CD8-positive, alpha-beta memory T cell (primary cell): ENCODE data around the gene GRID1. TPM values are rescaled to one million over a fixed set of nuclear protein-coding genes. Genes with fewer than 3 reads are reported as not detected.

Source experiments
- CTCF ChIA-PET: fragments of 350-600 bp; sonication (Branson Sonifier 250); formaldehyde crosslinking; loops from one replicate; lab custom pipeline; 2021; ENCODE audit warnings: antibody characterized with exemption; lab: Charles Lee
- POLR2A ChIA-PET: fragments of 350-600 bp; sonication (Branson Sonifier 250); formaldehyde crosslinking; loops from one replicate; lab custom pipeline; 2021; ENCODE audit warnings: antibody characterized with exemption; lab: Charles Lee
- DNase-seq, 5 donors: peaks; one replicate each; pipeline versions ENCODE4 v3.0.0 to v3.0.0-alpha.2; 2020 to 2022; ENCODE audit warnings: mixed read lengths in 1 of 5
- H3K27ac ChIP-seq: one replicate; pipeline ENCODE4 v1.7.0; 2013; ENCODE audit warnings: low read depth, mild to moderate bottlenecking, low read length, moderate library complexity
- H3K27me3 ChIP-seq: 2 replicates; pipeline ENCODE4 v1.7.0; 2013; ENCODE audit warnings: low read length, mild to moderate bottlenecking; ENCODE audit not compliant: insufficient read depth, poor library complexity, severe bottlenecking
- H3K36me3 ChIP-seq: 2 replicates; pipeline ENCODE4 v1.7.0; 2013; ENCODE audit warnings: mild to moderate bottlenecking, low read length, moderate library complexity; ENCODE audit not compliant: insufficient read depth
- H3K4me1 ChIP-seq: 2 replicates; pipeline ENCODE4 v1.7.0; 2013; ENCODE audit warnings: mild to moderate bottlenecking, low read length, moderate library complexity; ENCODE audit not compliant: insufficient read depth
- H3K4me3 ChIP-seq: 2 replicates; pipeline ENCODE4 v1.7.0; 2013; ENCODE audit warnings: mild to moderate bottlenecking, low read length
- H3K9me3 ChIP-seq: 2 replicates; pipeline ENCODE4 v1.7.0; 2013; ENCODE audit warnings: mild to moderate bottlenecking, low read length
- H3K27ac Mint-ChIP-seq, 8 donors: one replicate each; pipeline ENCODE4 v1.8.0; 2020 to 2021; ENCODE audit warnings: mixed read lengths in 8 of 8, mild to moderate bottlenecking in 6 of 8, inconsistent platforms in 3 of 8, moderate library complexity in 3 of 8
- H3K27me3 Mint-ChIP-seq, 2 donors: one replicate each; pipeline ENCODE4 v1.8.0; 2020 to 2021; ENCODE audit warnings: mixed read lengths in 2 of 2, mild to moderate bottlenecking in 1 of 2, moderate library complexity in 1 of 2
- H3K36me3 Mint-ChIP-seq, 3 donors: one replicate each; pipeline ENCODE4 v1.8.0; 2020 to 2021; ENCODE audit warnings: mixed read lengths in 3 of 3, inconsistent platforms in 1 of 3, mild to moderate bottlenecking in 1 of 3
- H3K4me1 Mint-ChIP-seq, 3 donors: one replicate each; pipeline ENCODE4 v1.8.0; 2020 to 2021; ENCODE audit warnings: mixed read lengths in 3 of 3, inconsistent platforms in 1 of 3, mild to moderate bottlenecking in 1 of 3
- H3K4me3 Mint-ChIP-seq, 7 donors: one replicate each; pipeline ENCODE4 v1.8.0; 2020 to 2021; ENCODE audit warnings: mixed read lengths in 7 of 7, mild to moderate bottlenecking in 6 of 7, moderate library complexity in 4 of 7, inconsistent platforms in 2 of 7
- H3K9me3 Mint-ChIP-seq, 5 donors: one replicate each; pipeline ENCODE4 v1.8.0; 2020 to 2022; ENCODE audit warnings: mixed read lengths in 5 of 5, mild to moderate bottlenecking in 3 of 5, moderate library complexity in 2 of 5, inconsistent platforms in 1 of 5
- polyA plus RNA-seq: library from polyadenylated mRNA; unstranded; fragments of 300-500 nt; fragmentation: Illumina TruSeq; gene quantifications from one replicate; pipeline ENCODE4 v1.2.3, GENCODE V29; 2021
- total RNA-seq, 2 experiments: library from RNA; stranded (reverse); gene quantifications; one replicate each; pipeline ENCODE4 v1.2.3, GENCODE V29; 2021

GRID1 gene
- total and polyA plus RNA-seq, 3 experiments from 2014 or later, result not detected

DNA sequence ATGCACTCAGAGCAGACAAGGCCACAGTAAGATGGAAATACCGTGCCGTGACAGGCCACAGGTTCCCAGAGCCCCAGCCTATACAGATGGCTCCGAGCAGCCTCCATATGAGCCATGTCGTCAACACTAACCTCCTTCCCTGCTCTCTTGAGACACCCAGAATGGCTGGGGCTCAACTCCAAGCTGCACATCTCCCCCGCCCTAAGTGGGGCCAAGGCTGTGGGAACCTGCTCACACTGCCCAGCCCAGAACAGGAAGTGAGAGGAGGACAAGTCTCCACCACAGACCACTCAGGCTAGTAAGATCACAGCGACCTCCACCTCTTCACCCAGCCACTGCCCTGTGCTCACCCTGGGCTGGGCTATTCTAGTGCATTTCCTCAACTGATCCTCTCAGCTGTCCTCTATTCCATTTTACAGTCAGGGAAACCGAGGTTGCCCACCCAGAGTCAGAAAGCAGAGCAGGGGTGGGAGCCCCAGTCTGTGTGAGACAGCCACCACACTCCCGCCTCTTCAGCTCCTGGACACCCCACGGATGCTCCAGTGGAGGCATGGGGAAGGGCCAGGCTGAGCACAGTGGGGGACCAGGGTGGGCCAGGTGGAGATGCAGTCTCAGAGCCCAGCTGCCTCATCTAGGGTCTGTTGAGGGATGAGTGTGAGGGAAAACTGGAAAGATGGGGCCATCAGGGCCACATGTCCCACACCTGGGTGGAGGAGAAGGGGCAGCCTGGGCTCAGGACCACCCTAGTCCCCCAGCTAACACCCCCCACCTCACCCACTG is 11.6 kb downstream of the GRID1 start:
- no peaks in the 10 kb centered on the region for H3K4me1 Mint-ChIP-seq
- Histone ChIP-seq H3K9me3 (no peaks in the 10 kb centered on the region), H3K36me3 (no peaks in the 10 kb centered on the region), H3K27me3 (no peaks in the 10 kb centered on the region), H3K4me3 (no peak overlapping the region), H3K4me1 (no peaks in the 10 kb centered on the region), H3K27ac (no peak overlapping the region)
- ChIA-PET CTCF (interaction anchor here (0.8 kb wide), 1 partner anchor 8 kb away, joined by 3 read pairs; no protein-coding TSS in a partner anchor), POLR2A (no interaction called here)
- H3K9me3 Mint-ChIP-seq, result peaks cover 0 to 6% (median 0%) of the 10 kb centered on the region in 5 donors
- H3K36me3 Mint-ChIP-seq, result peaks cover 0 to 5% (median 0%) of the 10 kb centered on the region in 3 donors
- no peak overlapping the region for H3K4me3 Mint-ChIP-seq
- H3K27ac Mint-ChIP-seq, result no peak overlapping the region
- DNase-seq, result peak in 1 of 5 donors; percentile 7
- H3K27me3 Mint-ChIP-seq, result peaks cover 2 to 34% of the 10 kb centered on the region in 2 donors

GRCh38 chr10:86353506-86354485 is 12.8 kb downstream of the GRID1 start:
- peaks cover 5 to 37% of the 10 kb centered on the region in 2 donors for H3K27me3 Mint-ChIP-seq
- H3K4me1 ChIP-seq, result no peaks in the 10 kb centered on the region
- H3K9me3 Mint-ChIP-seq, result peaks cover 0 to 6% (median 0%) of the 10 kb centered on the region in 5 donors
- H3K27ac Mint-ChIP-seq, result no peak overlapping the region
- no peaks in the 10 kb centered on the region for H3K9me3 ChIP-seq
- H3K36me3 ChIP-seq, result no peaks in the 10 kb centered on the region
- ChIA-PET CTCF (no interaction called here), POLR2A (no interaction called here)
- H3K4me1 Mint-ChIP-seq, result no peaks in the 10 kb centered on the region
- DNase-seq, result peak in 1 of 5 donors; percentile 20
- no peak overlapping the region for H3K4me3 Mint-ChIP-seq
- H3K27ac ChIP-seq, result no peak overlapping the region
- H3K36me3 Mint-ChIP-seq, result peaks cover 0 to 5% (median 0%) of the 10 kb centered on the region in 3 donors
- H3K27me3 ChIP-seq, result no peaks in the 10 kb centered on the region
- H3K4me3 ChIP-seq, result no peak overlapping the region

- H3K36me3 Mint-ChIP-seq, result peaks cover 0 to 5% (median 0%) of the 10 kb centered on the region in 3 donors
- H3K4me3 ChIP-seq, result no peak overlapping the region
- no peaks in the 10 kb centered on the region for H3K36me3 ChIP-seq
- H3K9me3 Mint-ChIP-seq, result peaks cover 0 to 5% (median 0%) of the 10 kb centered on the region in 5 donors
- ChIA-PET POLR2A (no interaction called here), CTCF (no interaction called here)
- no peak overlapping the region for H3K27ac Mint-ChIP-seq
- DNase-seq, result peak in 1 of 5 donors; percentile 29
- peaks cover 11 to 36% of the 10 kb centered on the region in 2 donors for H3K27me3 Mint-ChIP-seq
- H3K9me3 ChIP-seq, result no peaks in the 10 kb centered on the region
- no peaks in the 10 kb centered on the region for H3K27me3 ChIP-seq
- no peak overlapping the region for H3K4me3 Mint-ChIP-seq
- no peaks in the 10 kb centered on the region for H3K4me1 ChIP-seq
- no peaks in the 10 kb centered on the region for H3K4me1 Mint-ChIP-seq
- no peak overlapping the region for H3K27ac ChIP-seq
Measured at GRCh38 chr10:86350897-86351296, 15.7 kb downstream of the GRID1 start.

DNA sequence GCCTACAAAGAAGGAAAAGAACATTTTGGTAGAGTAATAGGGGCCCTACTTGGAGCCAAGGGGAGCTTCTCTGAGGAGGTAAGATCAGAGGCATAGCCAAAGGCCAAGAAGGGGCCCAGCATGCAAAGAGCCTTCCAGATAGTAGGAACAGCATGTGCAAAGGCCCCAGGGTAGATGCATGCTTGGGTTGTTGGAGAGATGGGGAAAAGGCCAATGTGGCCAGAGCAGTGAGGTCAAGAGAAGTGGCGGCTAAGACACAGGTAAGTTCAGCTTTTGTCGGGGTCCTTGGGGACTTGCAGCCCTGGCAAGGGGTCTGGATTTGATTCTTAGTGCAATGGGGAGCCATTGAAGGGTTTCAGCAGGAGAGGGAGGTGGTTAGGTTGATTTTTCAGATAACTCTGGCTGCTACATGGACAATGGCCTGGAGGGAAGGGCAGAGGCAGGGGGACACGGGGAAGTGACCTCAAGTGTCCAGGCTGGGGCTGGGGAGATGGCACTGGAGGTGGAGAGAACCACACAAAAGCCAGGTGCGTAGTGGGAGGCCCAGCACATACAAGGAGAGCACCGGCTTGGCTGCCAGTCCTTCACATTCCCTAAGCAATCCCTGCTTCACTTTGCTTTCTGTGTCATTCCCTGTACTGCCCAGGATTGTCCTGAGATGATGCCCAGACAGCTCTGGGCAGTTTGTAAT is 16.5 kb downstream of the GRID1 start:
- POLR2A ChIA-PET, result no interaction called here
- peaks cover 10 to 35% of the 10 kb centered on the region in 2 donors for H3K27me3 Mint-ChIP-seq
- no peak overlapping the region for H3K27ac Mint-ChIP-seq
- Histone ChIP-seq H3K27ac (no peak overlapping the region), H3K4me1 (no peaks in the 10 kb centered on the region), H3K36me3 (no peaks in the 10 kb centered on the region), H3K27me3 (no peaks in the 10 kb centered on the region), H3K9me3 (no peaks in the 10 kb centered on the region), H3K4me3 (no peak overlapping the region)
- H3K36me3 Mint-ChIP-seq, result peaks cover 0 to 5% (median 0%) of the 10 kb centered on the region in 3 donors
- CTCF ChIA-PET, result interaction anchor here (0.6 kb wide), 1 partner anchor 758 kb away, joined by 3 read pairs; no protein-coding TSS in a partner anchor
- H3K4me3 Mint-ChIP-seq, result no peak overlapping the region
- no peaks in the 10 kb centered on the region for H3K4me1 Mint-ChIP-seq
- DNase-seq, result peak in 1 of 5 donors; percentile 19
- H3K9me3 Mint-ChIP-seq, result peaks cover 0 to 5% (median 0%) of the 10 kb centered on the region in 5 donors

DNA sequence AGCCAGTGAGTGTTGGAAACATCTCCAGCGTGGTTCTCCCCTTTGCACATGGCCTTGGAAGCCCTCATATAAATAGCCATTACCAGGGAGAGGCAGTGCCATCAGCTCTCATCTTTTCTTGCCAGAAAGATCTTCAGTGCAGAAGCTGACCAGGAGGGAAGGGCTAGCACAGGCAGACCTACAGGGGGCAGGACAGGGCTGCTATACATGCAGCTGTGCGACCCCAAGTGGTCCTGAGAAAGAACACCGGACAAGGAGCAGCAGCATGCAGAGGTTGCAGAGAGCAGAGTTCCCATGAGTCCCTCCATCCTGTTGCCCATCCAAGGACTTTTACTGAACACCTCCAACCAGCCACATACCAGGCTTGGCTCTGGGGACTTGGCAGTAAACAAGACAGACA is 17.1 kb downstream of the GRID1 start:
- ChIA-PET POLR2A (no interaction called here), CTCF (interaction anchor here (0.6 kb wide), 1 partner anchor 757 kb away, joined by 3 read pairs; no protein-coding TSS in a partner anchor)
- Mint-ChIP-seq H3K36me3 (peaks cover 0 to 5% (median 0%) of the 10 kb centered on the region in 3 donors), H3K4me1 (no peaks in the 10 kb centered on the region), H3K4me3 (no peak overlapping the region), H3K27me3 (peaks cover 10 to 29% of the 10 kb centered on the region in 2 donors), H3K27ac (no peak overlapping the region), H3K9me3 (peaks cover 0 to 5% (median 0%) of the 10 kb centered on the region in 5 donors)
- Histone ChIP-seq H3K36me3 (no peaks in the 10 kb centered on the region), H3K27ac (no peak overlapping the region), H3K27me3 (no peaks in the 10 kb centered on the region), H3K4me1 (no peaks in the 10 kb centered on the region), H3K9me3 (no peaks in the 10 kb centered on the region), H3K4me3 (no peak overlapping the region)
- DNase-seq, result peak in 1 of 5 donors; percentile 39

- Histone ChIP-seq H3K36me3 (no peaks in the 10 kb centered on the region), H3K27me3 (no peaks in the 10 kb centered on the region), H3K4me3 (no peak overlapping the region), H3K4me1 (no peaks in the 10 kb centered on the region), H3K27ac (no peak overlapping the region), H3K9me3 (no peaks in the 10 kb centered on the region)
- peaks cover 10 to 25% of the 10 kb centered on the region in 2 donors for H3K27me3 Mint-ChIP-seq
- CTCF ChIA-PET, result no interaction called here
- H3K36me3 Mint-ChIP-seq, result peaks cover 0 to 5% (median 0%) of the 10 kb centered on the region in 3 donors
- H3K4me1 Mint-ChIP-seq, result no peaks in the 10 kb centered on the region
- peak in 1 of 5 donors; percentile 39 for DNase-seq
- H3K4me3 Mint-ChIP-seq, result no peak overlapping the region
- H3K27ac Mint-ChIP-seq, result no peak overlapping the region
- peaks cover 0 to 5% (median 0%) of the 10 kb centered on the region in 5 donors for H3K9me3 Mint-ChIP-seq
- POLR2A ChIA-PET, result no interaction called here
Measured at GRCh38 chr10:86348321-86349210, 18.0 kb downstream of the GRID1 start.

GRCh38 chr10:86347856-86348255 is 18.7 kb downstream of the GRID1 start:
- Mint-ChIP-seq H3K27me3 (peaks cover 10 to 24% of the 10 kb centered on the region in 2 donors), H3K4me3 (no peak overlapping the region), H3K36me3 (peaks cover 0 to 5% (median 0%) of the 10 kb centered on the region in 3 donors), H3K4me1 (no peaks in the 10 kb centered on the region), H3K27ac (no peak overlapping the region), H3K9me3 (peaks cover 0 to 5% (median 0%) of the 10 kb centered on the region in 5 donors)
- Histone ChIP-seq H3K4me3 (no peak overlapping the region), H3K9me3 (no peaks in the 10 kb centered on the region), H3K27me3 (no peaks in the 10 kb centered on the region), H3K27ac (no peak overlapping the region), H3K36me3 (no peaks in the 10 kb centered on the region), H3K4me1 (no peaks in the 10 kb centered on the region)
- peak in 1 of 5 donors; percentile 24 for DNase-seq
- ChIA-PET CTCF (no interaction called here), POLR2A (no interaction called here)
